ENCODE measurements around the gene CDH22.

GRCh38 chr20:46272389-46273047 is 35.8 kb downstream of the CDH22 start:
- TF ChIP-seq POLR2A (IDR thresholded peaks at IDR 0.05) (no peak), CTCF (IDR thresholded peaks at IDR 0.05 in 4 of 5, conservative IDR thresholded peaks at IDR 0.05 in 1 of 5) (no peak)
